Smooth muscle cell (in vitro differentiated cells): ENCODE data around the gene WNT3A. TPM values are rescaled to one million over a fixed set of nuclear protein-coding genes. Genes with fewer than 3 reads are reported as not detected.
A peak's percentile ranks its signal among the peaks of the same experiment; 100 is the strongest.

ENCODE experiments used
- DNase-seq: peaks from one replicate; lab custom pipeline; 2025; ENCODE audit not compliant: unreplicated experiment; lab: John Stamatoyannopoulos, UW
- H2AFZ ChIP-seq: fragments of 200-600 bp; sonication (generic); 2 replicates; pipeline ENCODE4 v1.6.0; 2016; ENCODE audit warnings: antibody characterized with exemption, low read depth, mild to moderate bottlenecking
- H3F3A ChIP-seq: fragments of 200-600 bp; sonication (generic); 2 replicates; pipeline ENCODE4 v1.6.0; 2017; ENCODE audit warnings: antibody characterized with exemption, low read depth
- H3K27ac ChIP-seq: fragments of 200-600 bp; sonication (generic); 2 replicates; pipeline ENCODE4 v1.5.1; 2016; ENCODE audit warnings: low read depth, mild to moderate bottlenecking
- H3K27me3 ChIP-seq: fragments of 200-600 bp; sonication (generic); 2 replicates; pipeline ENCODE4 v1.6.1; 2016; ENCODE audit warnings: low read depth, mild to moderate bottlenecking
- H3K36me3 ChIP-seq: fragments of 200-600 bp; sonication (generic); 2 replicates; pipeline ENCODE4 v1.5.1; 2016; ENCODE audit warnings: low read depth
- H3K4me1 ChIP-seq: fragments of 200-600 bp; sonication (generic); 2 replicates; pipeline ENCODE4 v1.5.1; 2016; ENCODE audit warnings: low read depth
- H3K4me2 ChIP-seq: fragments of 200-600 bp; sonication (generic); 2 replicates; pipeline ENCODE4 v1.6.0; 2016; ENCODE audit warnings: mild to moderate bottlenecking
- H3K4me3 ChIP-seq: fragments of 200-600 bp; sonication (generic); 2 replicates; pipeline ENCODE4 v1.5.1; 2016; ENCODE audit warnings: mild to moderate bottlenecking
- H3K79me2 ChIP-seq: fragments of 200-600 bp; sonication (generic); 2 replicates; pipeline ENCODE4 v1.6.0; 2016; ENCODE audit warnings: low read depth, mild to moderate bottlenecking
- H3K9ac ChIP-seq: fragments of 200-600 bp; sonication (generic); 2 replicates; pipeline ENCODE4 v1.6.0; 2016; ENCODE audit warnings: low read depth
- H3K9me3 ChIP-seq: fragments of 200-600 bp; sonication (generic); replicated peaks from 2 replicates; pipeline ENCODE4 v1.5.1; 2016; ENCODE audit warnings: low read depth
- H4K20me1 ChIP-seq: fragments of 200-600 bp; sonication (generic); 2 replicates; pipeline ENCODE4 v1.6.0; 2016; ENCODE audit warnings: low read depth
- CTCF ChIP-seq: fragments of 200-600 bp; sonication (generic); IDR thresholded peaks from 2 replicates; pipeline ENCODE4 v1.5.1; 2017; ENCODE audit warnings: borderline replicate concordance, mild to moderate bottlenecking, antibody characterized with exemption; ENCODE audit not compliant: insufficient read depth, poor library complexity, severe bottlenecking
- WGBS: methylation state at CpG from one replicate; pipeline ENCODE4 v1.1.7; 2016; ENCODE audit warnings: low lambda C conversion rate; 5-methylcytosine and 5-hydroxymethylcytosine counted together
- polyA plus RNA-seq: library from polyadenylated mRNA; unstranded; fragments of >200 nt; fragmentation: Nextera tagmentation; extraction: Ambion mirVana; gene quantifications from 2 replicates; pipeline ENCODE4 v1.2.1, GENCODE V29; 2016
- total RNA-seq: library from RNA; depleted of rRNA; stranded (reverse); fragments of >200 nt; gene quantifications from 2 replicates; pipeline ENCODE4 v1.2.3, GENCODE V29; 2014

Gene WNT3A
- total and polyA plus RNA-seq, 2 experiments from 2014 or later, result 0.13 TPM; not detected in 1

DNA sequence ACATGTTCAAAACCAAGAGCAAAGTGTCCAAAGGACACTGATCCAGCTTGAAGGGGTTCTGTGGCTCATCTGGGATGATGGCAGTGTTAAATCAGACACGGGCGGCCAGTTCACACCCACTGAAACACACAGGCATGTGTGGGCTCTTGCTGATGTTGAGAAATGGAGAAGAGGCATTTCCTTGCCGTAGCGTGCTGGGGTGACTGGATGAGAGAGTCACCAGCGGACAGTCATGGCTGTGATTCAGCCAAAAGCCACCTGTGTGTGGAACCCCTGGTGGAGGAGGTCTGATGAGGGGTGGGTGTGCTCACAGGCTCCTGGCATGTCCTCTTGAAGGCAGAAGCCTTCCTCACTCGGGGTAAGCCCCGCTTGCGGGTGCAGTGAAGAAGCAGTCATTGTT lies 89.1 kb downstream of the WNT3A start:
- Histone ChIP-seq H4K20me1 (peaks cover 100% of the 10 kb centered on the region), H3K4me3 (no peak overlapping the region), H3K9me3 (no peaks in the 10 kb centered on the region), H3K79me2 (peaks cover 99% of the 10 kb centered on the region), H3K36me3 (no peaks in the 10 kb centered on the region), H3F3A (peaks cover 41% of the 10 kb centered on the region), H3K27me3 (no peaks in the 10 kb centered on the region), H3K4me2 (no peak overlapping the region), H3K27ac (peak overlapping the region; percentile 35), H3K4me1 (no peaks in the 10 kb centered on the region), H2AFZ (no peak overlapping the region), H3K9ac (no peak overlapping the region)
- no peak for DNase-seq
- TF ChIP-seq CTCF, result no peak
- WGBS, result 73% methylated on average over 8 of the region's 8 CpGs

DNA sequence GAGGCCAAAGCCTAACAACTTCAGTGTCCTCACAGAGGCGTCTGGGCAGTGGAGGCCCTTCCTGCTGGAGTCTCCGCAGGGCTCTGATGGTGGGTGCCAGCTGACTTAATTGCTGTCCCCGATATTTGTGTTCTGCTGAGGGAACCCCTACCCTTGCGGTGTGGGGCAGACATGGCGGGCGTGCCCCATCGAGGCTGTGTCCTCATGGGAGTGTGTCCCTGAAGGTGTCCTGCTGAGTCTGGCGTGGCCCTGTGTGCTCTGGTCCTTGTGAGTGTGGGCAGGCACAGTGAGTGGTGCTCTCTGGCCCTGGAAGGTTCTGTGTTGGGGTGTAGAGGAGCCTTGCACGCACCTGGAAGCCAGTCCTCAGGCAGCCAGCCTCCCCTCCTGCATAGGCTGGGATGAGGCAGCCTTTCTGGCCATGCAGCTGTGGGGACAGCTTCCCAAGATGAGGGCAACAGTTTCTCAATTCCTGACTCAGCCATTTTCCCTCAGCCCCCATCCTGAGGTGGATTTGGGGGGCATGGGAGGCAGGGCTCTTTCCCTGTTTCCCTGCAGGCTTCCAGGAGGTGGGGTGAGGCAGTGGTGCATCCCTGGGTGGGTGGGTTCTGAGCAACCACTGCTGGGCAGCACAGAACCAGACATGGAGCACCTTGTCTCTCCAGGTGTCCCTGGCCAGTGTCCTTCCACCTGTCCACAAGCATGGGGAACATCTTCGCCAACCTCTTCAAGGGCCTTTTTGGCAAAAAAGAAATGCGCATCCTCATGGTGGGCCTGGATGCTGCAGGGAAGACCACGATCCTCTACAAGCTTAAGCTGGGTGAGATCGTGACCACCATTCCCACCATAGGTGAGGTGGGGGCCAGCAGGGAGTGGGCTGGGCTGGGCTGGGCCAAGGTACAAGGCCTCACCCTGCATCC lies 89.9 kb downstream of the WNT3A start:
- Histone ChIP-seq H4K20me1 (peaks cover 100% of the 10 kb centered on the region), H3K27ac (peak overlapping the region; percentile 35), H3K79me2 (peaks cover 99% of the 10 kb centered on the region), H3K4me2 (no peak overlapping the region), H3K4me1 (no peaks in the 10 kb centered on the region), H3K27me3 (no peaks in the 10 kb centered on the region), H3K4me3 (no peak overlapping the region), H3K9ac (no peak overlapping the region), H2AFZ (no peak overlapping the region), H3K9me3 (no peaks in the 10 kb centered on the region), H3F3A (peaks cover 37% of the 10 kb centered on the region), H3K36me3 (no peaks in the 10 kb centered on the region)
- 95% methylated on average over 12 of the region's 13 CpGs for WGBS
- DNase-seq, result no peak
- no peak for TF ChIP-seq CTCF

DNA sequence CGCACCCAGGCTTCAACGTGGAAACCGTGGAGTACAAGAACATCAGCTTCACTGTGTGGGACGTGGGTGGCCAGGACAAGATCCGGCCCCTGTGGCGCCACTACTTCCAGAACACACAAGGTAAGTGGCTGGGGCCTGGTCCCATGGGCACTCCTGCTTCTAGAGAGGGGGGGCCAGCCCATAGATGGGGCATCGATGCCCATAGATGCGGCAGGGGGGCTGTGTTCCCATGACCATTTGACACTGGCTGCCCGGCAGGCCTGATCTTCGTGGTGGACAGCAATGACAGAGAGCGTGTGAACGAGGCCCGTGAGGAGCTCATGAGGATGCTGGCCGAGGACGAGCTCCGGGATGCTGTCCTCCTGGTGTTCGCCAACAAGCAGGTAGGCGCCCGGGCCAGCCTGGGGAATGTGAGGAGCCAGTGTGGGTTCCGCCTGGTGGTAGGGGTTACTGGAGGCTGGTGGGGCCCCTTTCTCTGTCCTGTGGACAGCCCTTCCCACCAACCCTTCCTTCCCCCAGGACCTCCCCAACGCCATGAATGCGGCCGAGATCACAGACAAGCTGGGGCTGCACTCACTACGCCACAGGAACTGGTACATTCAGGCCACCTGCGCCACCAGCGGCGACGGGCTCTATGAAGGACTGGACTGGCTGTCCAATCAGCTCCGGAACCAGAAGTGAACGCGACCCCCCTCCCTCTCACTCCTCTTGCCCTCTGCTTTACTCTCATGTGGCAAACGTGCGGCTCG lies 90.7 kb downstream of the WNT3A start:
- Histone ChIP-seq H3K4me3 (no peak overlapping the region), H3K79me2 (peaks cover 97% of the 10 kb centered on the region), H4K20me1 (peaks cover 100% of the 10 kb centered on the region), H3F3A (peaks cover 32% of the 10 kb centered on the region), H2AFZ (no peak overlapping the region), H3K36me3 (no peaks in the 10 kb centered on the region), H3K9me3 (no peaks in the 10 kb centered on the region), H3K27me3 (no peaks in the 10 kb centered on the region), H3K4me1 (no peaks in the 10 kb centered on the region), H3K9ac (no peak overlapping the region), H3K27ac (no peak overlapping the region), H3K4me2 (no peak overlapping the region)
- DNase-seq, result no peak
- no peak for TF ChIP-seq CTCF
- whole genome bisulfite sequencing, result 97% methylated on average over 33 of the region's 34 CpGs
